Measurements from ENCODE around the gene SHISA5.
A peak's percentile ranks its signal among the peaks of the same experiment; 100 is the strongest.
"Not testable (repeated sequence)": the region's sequence is repeated elsewhere in the genome, so short reads cannot be mapped to it uniquely, and the experiment has no call there.

Gene SHISA5

GRCh38 chr3:48465531-48466378 lies 38.2 kb downstream of the SHISA5 start:
- no peaks in the 10 kb centered on the region for H3K9me3 ChIP-seq (ENCODE audit: control insufficient read depth in 1 of 2, low read length in 2 of 2)
- peaks cover 27 to 49% of the 10 kb centered on the region in 2 donors for H3K36me3 ChIP-seq (ENCODE audit: control insufficient read depth in 1 of 2, insufficient read depth in 2 of 2, low read length in 2 of 2)
- H3K4me3 ChIP-seq (ENCODE audit: low read depth in 1 of 2, low read length in 2 of 2) = peak overlapping the region; percentile 68 to 80
- H3K4me1 ChIP-seq (ENCODE audit: control insufficient read depth in 1 of 2, insufficient read depth in 2 of 2, low read length in 2 of 2) = peaks cover 27 to 55% of the 10 kb centered on the region in 2 donors
- H3K27ac ChIP-seq (ENCODE audit: low read length) = peak overlapping the region; percentile 99
- no peaks in the 10 kb centered on the region for H3K27me3 ChIP-seq (ENCODE audit: low read depth, low read length)

- H3K4me3 ChIP-seq (ENCODE audit: low read depth in 1 of 2, low read length in 2 of 2) = no peak overlapping the region
- H3K9me3 ChIP-seq (ENCODE audit: control insufficient read depth in 1 of 2, low read length in 2 of 2) = no peaks in the 10 kb centered on the region
- peaks cover 32 to 55% of the 10 kb centered on the region in 2 donors for H3K36me3 ChIP-seq (ENCODE audit: control insufficient read depth in 1 of 2, insufficient read depth in 2 of 2, low read length in 2 of 2)
- peaks cover 26 to 49% of the 10 kb centered on the region in 2 donors for H3K4me1 ChIP-seq (ENCODE audit: control insufficient read depth in 1 of 2, insufficient read depth in 2 of 2, low read length in 2 of 2)
- no peaks in the 10 kb centered on the region for H3K27me3 ChIP-seq (ENCODE audit: low read depth, low read length)
- peak overlapping the region; percentile 99 for H3K27ac ChIP-seq (ENCODE audit: low read length)
These were observed 38.8 kb downstream of the SHISA5 start for GRCh38 chr3:48465237-48465530.

GRCh38 chr3:48464713-48465221 lies 39.2 kb downstream of the SHISA5 start:
- Histone ChIP-seq H3K9me3 (ENCODE audit: control insufficient read depth in 1 of 2, low read length in 2 of 2) (no peaks in the 10 kb centered on the region), H3K27ac (ENCODE audit: low read length) (peak overlapping the region; percentile 99), H3K4me3 (ENCODE audit: low read depth in 1 of 2, low read length in 2 of 2) (no peak overlapping the region), H3K27me3 (ENCODE audit: low read depth, low read length) (no peaks in the 10 kb centered on the region), H3K4me1 (ENCODE audit: control insufficient read depth in 1 of 2, insufficient read depth in 2 of 2, low read length in 2 of 2) (peaks cover 22 to 45% of the 10 kb centered on the region in 2 donors), H3K36me3 (ENCODE audit: control insufficient read depth in 1 of 2, insufficient read depth in 2 of 2, low read length in 2 of 2) (peaks cover 34 to 59% of the 10 kb centered on the region in 2 donors)

- Histone ChIP-seq H3K9me3 (ENCODE audit: control insufficient read depth in 1 of 2, low read length in 2 of 2) (no peaks in the 10 kb centered on the region), H3K27me3 (ENCODE audit: low read depth, low read length) (no peaks in the 10 kb centered on the region), H3K4me1 (ENCODE audit: control insufficient read depth in 1 of 2, insufficient read depth in 2 of 2, low read length in 2 of 2) (peaks cover 22 to 34% of the 10 kb centered on the region in 2 donors), H3K36me3 (ENCODE audit: control insufficient read depth in 1 of 2, insufficient read depth in 2 of 2, low read length in 2 of 2) (peaks cover 43 to 61% of the 10 kb centered on the region in 2 donors), H3K4me3 (ENCODE audit: low read depth in 1 of 2, low read length in 2 of 2) (no peak overlapping the region), H3K27ac (ENCODE audit: low read length) (no peak overlapping the region)
These were observed 40.3 kb downstream of the SHISA5 start for GRCh38 chr3:48463703-48464102.

- Histone ChIP-seq H3K36me3 (ENCODE audit: control insufficient read depth in 1 of 2, insufficient read depth in 2 of 2, low read length in 2 of 2) (peaks cover 30 to 51% of the 10 kb centered on the region in 2 donors), H3K4me1 (ENCODE audit: control insufficient read depth in 1 of 2, insufficient read depth in 2 of 2, low read length in 2 of 2) (peaks cover 5 to 15% of the 10 kb centered on the region in 2 donors)
- not testable (repeated sequence) for H3K4me3 ChIP-seq (ENCODE audit: low read depth in 1 of 2, low read length in 2 of 2); H3K9me3 ChIP-seq (ENCODE audit: control insufficient read depth in 1 of 2, low read length in 2 of 2); H3K27me3 ChIP-seq (ENCODE audit: low read depth, low read length); H3K27ac ChIP-seq (ENCODE audit: low read length)
These were observed 42.2 kb downstream of the SHISA5 start for GRCh38 chr3:48461767-48462166.

- peaks cover 33 to 54% of the 10 kb centered on the region in 2 donors for H3K36me3 ChIP-seq (ENCODE audit: control insufficient read depth in 1 of 2, insufficient read depth in 2 of 2, low read length in 2 of 2)
- H3K27me3 ChIP-seq (ENCODE audit: low read depth, low read length) = no peaks in the 10 kb centered on the region
- H3K27ac ChIP-seq (ENCODE audit: low read length) = no peak overlapping the region
- H3K4me1 ChIP-seq (ENCODE audit: control insufficient read depth in 1 of 2, insufficient read depth in 2 of 2, low read length in 2 of 2) = peaks cover 5 to 9% of the 10 kb centered on the region in 2 donors
- H3K4me3 ChIP-seq (ENCODE audit: low read depth in 1 of 2, low read length in 2 of 2) = no peak overlapping the region
- no peaks in the 10 kb centered on the region for H3K9me3 ChIP-seq (ENCODE audit: control insufficient read depth in 1 of 2, low read length in 2 of 2)
These were observed 43.5 kb downstream of the SHISA5 start for GRCh38 chr3:48460517-48460902.

- peaks cover 38 to 59% of the 10 kb centered on the region in 2 donors for H3K36me3 ChIP-seq (ENCODE audit: control insufficient read depth in 1 of 2, insufficient read depth in 2 of 2, low read length in 2 of 2)
- H3K4me3 ChIP-seq (ENCODE audit: low read depth in 1 of 2, low read length in 2 of 2) = no peak overlapping the region
- H3K27ac ChIP-seq (ENCODE audit: low read length) = no peak overlapping the region
- H3K9me3 ChIP-seq (ENCODE audit: control insufficient read depth in 1 of 2, low read length in 2 of 2) = no peaks in the 10 kb centered on the region
- H3K27me3 ChIP-seq (ENCODE audit: low read depth, low read length) = no peaks in the 10 kb centered on the region
- peaks cover under 1 to 4% of the 10 kb centered on the region in 2 donors for H3K4me1 ChIP-seq (ENCODE audit: control insufficient read depth in 1 of 2, insufficient read depth in 2 of 2, low read length in 2 of 2)
These were observed 44.0 kb downstream of the SHISA5 start for GRCh38 chr3:48459773-48460516.

GRCh38 chr3:48459331-48459730 lies 44.6 kb downstream of the SHISA5 start:
- H3K4me3 ChIP-seq (ENCODE audit: low read depth in 1 of 2, low read length in 2 of 2) = no peak overlapping the region
- no peaks in the 10 kb centered on the region for H3K4me1 ChIP-seq (ENCODE audit: control insufficient read depth in 1 of 2, insufficient read depth in 2 of 2, low read length in 2 of 2)
- H3K36me3 ChIP-seq (ENCODE audit: control insufficient read depth in 1 of 2, insufficient read depth in 2 of 2, low read length in 2 of 2) = peaks cover 40 to 60% of the 10 kb centered on the region in 2 donors
- H3K27ac ChIP-seq (ENCODE audit: low read length) = no peak overlapping the region
- H3K9me3 ChIP-seq (ENCODE audit: control insufficient read depth in 1 of 2, low read length in 2 of 2) = no peaks in the 10 kb centered on the region
- no peaks in the 10 kb centered on the region for H3K27me3 ChIP-seq (ENCODE audit: low read depth, low read length)

GRCh38 chr3:48456456-48456855 lies 47.5 kb downstream of the SHISA5 start:
- no peaks in the 10 kb centered on the region for H3K4me1 ChIP-seq (ENCODE audit: control insufficient read depth in 1 of 2, insufficient read depth in 2 of 2, low read length in 2 of 2)
- no peaks in the 10 kb centered on the region for H3K9me3 ChIP-seq (ENCODE audit: control insufficient read depth in 1 of 2, low read length in 2 of 2)
- H3K27me3 ChIP-seq (ENCODE audit: low read depth, low read length) = no peaks in the 10 kb centered on the region
- peaks cover 51 to 65% of the 10 kb centered on the region in 2 donors for H3K36me3 ChIP-seq (ENCODE audit: control insufficient read depth in 1 of 2, insufficient read depth in 2 of 2, low read length in 2 of 2)
- H3K4me3 ChIP-seq (ENCODE audit: low read depth in 1 of 2, low read length in 2 of 2) = no peak overlapping the region
- no peak overlapping the region for H3K27ac ChIP-seq (ENCODE audit: low read length)

- Histone ChIP-seq H3K4me1 (ENCODE audit: control insufficient read depth in 1 of 2, insufficient read depth in 2 of 2, low read length in 2 of 2) (peaks cover 9 to 12% of the 10 kb centered on the region in 2 donors), H3K36me3 (ENCODE audit: control insufficient read depth in 1 of 2, insufficient read depth in 2 of 2, low read length in 2 of 2) (peaks cover 23% of the 10 kb centered on the region in 2 donors), H3K27ac (ENCODE audit: low read length) (no peak overlapping the region), H3K27me3 (ENCODE audit: low read depth, low read length) (no peaks in the 10 kb centered on the region), H3K4me3 (ENCODE audit: low read depth in 1 of 2, low read length in 2 of 2) (no peak overlapping the region), H3K9me3 (ENCODE audit: control insufficient read depth in 1 of 2, low read length in 2 of 2) (no peaks in the 10 kb centered on the region)
These were observed 52.7 kb downstream of the SHISA5 start for GRCh38 chr3:48451270-48451669.

GRCh38 chr3:48446425-48447193 lies 57.4 kb downstream of the SHISA5 start, which contains the start of gene ATRIP:
Gene ATRIP, plus strand, starts transcription at chr3:48446737. Its CDS starts 109 bp downstream, at chr3:48446846.
- H3K27me3 ChIP-seq (ENCODE audit: low read depth, low read length) = no peaks in the 10 kb centered on the region
- H3K4me1 ChIP-seq (ENCODE audit: control insufficient read depth in 1 of 2, insufficient read depth in 2 of 2, low read length in 2 of 2) = peaks cover 15 to 26% of the 10 kb centered on the region in 2 donors
- peak within 1 kb of the TSS; percentile 86 to 95 for H3K4me3 ChIP-seq (ENCODE audit: low read depth in 1 of 2, low read length in 2 of 2)
- peaks cover 0 to 22% of the 10 kb centered on the region in 2 donors for H3K36me3 ChIP-seq (ENCODE audit: control insufficient read depth in 1 of 2, insufficient read depth in 2 of 2, low read length in 2 of 2)
- peak within 1 kb of the TSS; percentile 83 for H3K27ac ChIP-seq (ENCODE audit: low read length)
- H3K9me3 ChIP-seq (ENCODE audit: control insufficient read depth in 1 of 2, low read length in 2 of 2) = no peaks in the 10 kb centered on the region

Measured in muscle layer of duodenum (tissue), 2 donors.